NCI-H526 treated with DMSO at 0.1 percent for 48 hours (cell line): Measurements from ENCODE around the gene ZNF808.
"Not testable (repeated sequence)": the region's sequence is repeated elsewhere in the genome, so short reads cannot be mapped to it uniquely, and the experiment has no call there.

Source experiments
- DNase-seq: peaks from one replicate; lab custom pipeline; 2025; lab: John Stamatoyannopoulos, UW

Gene ZNF808

DNA sequence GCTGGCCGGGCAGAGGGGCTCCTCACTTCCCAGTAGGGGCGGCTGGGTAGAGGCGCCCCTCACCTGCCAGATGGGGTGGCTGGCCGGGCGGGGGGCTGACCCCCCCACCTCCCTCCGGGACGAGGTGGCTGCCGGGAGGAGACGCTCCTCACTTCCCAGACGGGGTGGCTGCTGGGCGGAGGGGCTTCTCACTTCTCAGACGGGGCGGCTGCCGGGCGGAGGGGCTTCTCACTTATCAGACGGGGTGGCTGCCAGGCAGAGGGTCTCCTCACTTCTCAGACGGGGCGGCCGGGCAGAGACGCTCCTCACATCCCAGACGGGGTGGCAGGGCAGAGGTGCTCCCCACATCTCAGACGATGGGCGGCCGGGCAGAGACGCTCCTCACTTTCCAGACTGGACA lies 66.0 kb downstream of the ZNF808 start:
- not testable (repeated sequence) for DNase-seq

DNA sequence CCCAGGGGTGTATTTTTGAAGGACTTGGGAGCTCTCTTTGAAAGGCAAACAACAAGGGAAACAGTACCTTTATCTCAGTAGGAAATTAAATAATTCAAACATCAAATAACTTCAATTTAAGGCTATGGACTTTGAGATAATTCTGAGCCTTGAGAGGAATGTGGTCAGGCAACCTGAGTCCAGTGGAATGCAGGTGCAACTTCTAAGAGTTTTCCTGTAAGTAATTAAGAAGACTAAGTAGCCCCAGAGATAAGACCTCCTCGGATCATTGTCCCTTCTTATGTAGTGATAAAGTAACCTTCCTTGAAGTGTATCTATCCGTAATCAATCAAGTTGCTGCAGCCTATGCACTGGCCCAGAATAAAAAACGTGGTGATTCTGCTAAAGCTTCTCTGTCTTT lies 71.8 kb downstream of the ZNF808 start:
- no peak for DNase-seq

DNA sequence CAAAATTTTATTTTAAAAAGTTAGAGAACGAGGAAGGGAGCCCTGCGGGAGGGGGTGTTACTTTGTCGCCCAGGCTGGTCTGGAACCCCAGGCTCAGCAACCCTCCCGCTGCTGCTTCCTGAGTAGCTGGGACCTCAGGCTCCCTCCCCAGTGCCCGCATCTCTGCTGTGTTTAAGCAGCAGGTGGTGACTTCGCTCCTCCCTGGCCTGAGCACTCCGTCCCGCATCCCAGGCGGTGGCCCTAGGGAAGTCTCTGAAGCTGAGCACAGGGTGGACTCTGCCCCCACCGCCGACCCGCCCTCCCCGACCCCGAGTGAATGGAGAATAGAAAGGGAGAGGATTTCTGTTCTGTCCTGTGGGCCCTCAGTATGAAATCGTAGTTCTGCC lies 73.2 kb downstream of the ZNF808 start:
- DNase-seq, result no peak

DNA sequence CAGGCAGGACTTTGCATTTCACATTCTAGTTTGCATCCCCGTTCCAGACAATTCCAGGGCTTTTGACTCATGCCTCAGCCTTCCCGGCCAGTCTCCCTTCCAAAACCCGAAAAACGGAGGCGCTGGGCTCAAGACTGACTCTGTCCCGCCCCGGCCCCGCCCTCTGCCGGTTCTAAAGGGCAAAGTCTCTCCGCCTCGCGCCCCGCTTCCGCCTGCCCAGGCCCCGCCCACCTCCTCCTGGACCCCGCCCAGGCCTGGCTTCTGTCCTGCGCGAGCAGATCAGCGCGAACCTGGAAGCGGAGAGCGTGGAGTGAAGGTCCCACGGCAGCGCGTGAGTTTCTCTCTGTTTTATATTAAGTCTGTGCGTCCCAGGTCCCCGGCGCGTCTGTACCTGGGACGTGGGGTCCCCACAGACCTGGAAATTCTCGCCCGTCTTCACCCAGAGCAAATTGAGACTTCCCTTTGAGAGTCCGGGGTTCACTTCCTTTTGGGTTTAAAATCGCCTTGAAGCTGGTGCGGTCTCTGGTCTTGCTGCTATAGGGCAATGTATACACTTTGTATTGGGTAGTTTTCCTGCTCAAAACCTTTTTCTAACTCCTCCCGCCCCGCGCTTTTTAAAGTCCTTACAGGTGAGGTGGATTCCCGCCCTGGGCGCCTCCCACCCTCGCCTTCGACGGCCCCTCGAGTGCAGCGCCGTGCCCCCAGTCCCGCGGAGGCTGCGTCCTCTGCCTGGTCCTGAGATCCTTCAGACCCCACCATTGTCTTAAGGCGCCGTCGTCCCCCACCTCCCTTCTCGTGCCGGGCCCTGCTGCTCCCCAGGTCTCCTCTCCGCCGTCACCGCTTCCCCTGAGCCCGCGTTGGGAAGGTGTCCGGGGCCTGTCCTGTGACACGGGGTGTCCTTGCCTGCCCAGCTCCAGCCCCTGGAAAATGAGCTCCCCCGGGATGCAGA lies 73.8 kb downstream of the ZNF808 start:
- DNase-seq, result peak; percentile 87

DNA sequence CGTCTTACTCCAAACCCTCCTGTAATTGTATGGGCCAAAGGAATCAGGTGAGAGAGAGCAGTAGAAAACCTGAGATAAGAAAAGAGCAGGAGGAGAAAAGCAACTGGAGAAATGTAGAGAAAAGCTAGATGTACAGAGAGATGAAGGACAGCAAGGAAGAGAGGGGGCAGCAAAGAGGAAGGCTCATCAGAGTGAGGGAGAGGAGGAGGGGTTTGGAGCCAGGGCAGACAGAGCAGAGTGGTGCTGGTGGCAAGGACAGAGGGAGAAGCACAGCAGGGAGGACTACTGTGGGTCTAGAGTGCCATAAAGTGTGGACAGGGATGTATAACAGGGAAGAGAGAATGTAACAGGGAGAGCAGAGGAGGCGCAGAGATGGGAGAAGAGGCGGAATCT lies 74.5 kb downstream of the ZNF808 start:
- DNase-seq, result peak; percentile 14

DNA sequence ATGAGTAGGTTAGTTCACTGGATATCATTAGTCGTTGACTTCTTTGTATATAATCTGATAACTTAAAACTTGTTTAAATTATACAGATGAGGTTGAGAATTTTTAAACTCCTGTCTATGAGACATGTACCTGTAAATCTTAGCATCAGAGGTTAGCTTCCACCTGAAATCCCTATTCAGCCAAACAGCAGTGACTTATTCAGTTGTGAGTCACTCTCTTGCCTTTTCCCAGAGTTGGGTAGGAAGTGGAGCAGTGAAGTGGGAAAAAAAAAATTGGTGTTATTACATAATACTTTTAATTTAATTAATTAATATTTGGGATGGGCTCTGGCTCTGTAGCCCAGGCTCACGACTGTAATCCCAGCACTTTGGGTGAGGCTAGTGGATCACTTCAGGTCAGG lies 75.5 kb downstream of the ZNF808 start:
- no peak for DNase-seq

DNA sequence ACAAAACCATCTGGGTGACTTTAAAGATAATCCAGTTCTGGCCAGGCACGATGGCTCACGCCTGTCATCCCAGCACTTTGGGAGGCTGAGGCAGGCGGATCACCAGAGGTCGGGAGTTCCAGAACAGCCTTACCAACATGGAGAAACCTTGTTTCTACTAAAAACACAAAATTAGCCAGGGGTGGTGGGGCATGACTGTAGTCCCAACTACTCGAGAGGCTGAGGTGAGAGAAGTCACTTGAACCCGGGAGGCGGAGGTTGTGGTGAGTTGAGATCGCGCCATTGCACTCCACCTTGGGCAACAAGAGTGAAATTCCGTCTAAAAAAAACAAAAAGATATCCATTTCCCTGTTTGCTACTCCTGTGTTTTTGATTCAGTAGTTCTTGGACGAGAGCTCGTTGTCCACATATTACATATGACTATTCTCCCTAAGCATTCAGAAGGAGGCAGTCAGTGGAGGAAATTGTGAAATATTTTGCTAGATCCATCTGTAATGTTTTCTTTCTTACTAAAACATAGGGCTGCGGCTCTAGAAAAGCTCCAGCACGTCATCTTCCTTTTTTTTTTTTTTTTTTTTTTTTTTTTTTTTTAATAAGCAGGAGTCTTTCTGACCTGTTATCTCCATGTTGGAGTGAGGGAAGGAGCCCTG lies 76.2 kb downstream of the ZNF808 start:
- no peak for DNase-seq
